ENCODE measurements around the gene DOHH. TPM values are rescaled to one million over a fixed set of nuclear protein-coding genes. Genes with fewer than 3 reads are reported as not detected.

The DOHH gene
- polyA plus RNA-seq, 2 of the 4 experiments (the other 2 are of a cell fraction): 4.6 to 13.3 TPM

- Histone ChIP-seq H3K27ac (no peak overlapping the region), H3K4me2 (no peak overlapping the region), H3K4me1 (no peaks in the 10 kb centered on the region), H3K4me3 (no peak overlapping the region), H3K9me3 (no peaks in the 10 kb centered on the region)
- TF ChIP-seq SMC3 (IDR thresholded peaks at IDR 0.05) (no peak), ATOH8 (CRISPR knock-in tag; IDR thresholded peaks at IDR 0.05; ENCODE audit: low read depth) (no peak), SREBF2 (IDR thresholded peaks at IDR 0.05) (no peak), PHF8 (IDR thresholded peaks at IDR 0.05; ENCODE audit: borderline replicate concordance, low read depth) (no peak), BCL3 (IDR thresholded peaks at IDR 0.05) (no peak), POLR2AphosphoS2 (conservative IDR thresholded peaks at IDR 0.05; ENCODE audit: low read length) (no peak), USF2 (IDR thresholded peaks at IDR 0.05) (no peak), HOXA7 (CRISPR knock-in tag; IDR thresholded peaks at IDR 0.05) (no peak), PBX3 (IDR thresholded peaks at IDR 0.05) (no peak), NR3C1 (IDR thresholded peaks at IDR 0.05) (no peak), NPAS2 (CRISPR knock-in tag; IDR thresholded peaks at IDR 0.05; ENCODE audit: borderline replicate concordance) (no peak), HES2 (IDR thresholded peaks at IDR 0.05) (no peak), RFX5 (IDR thresholded peaks at IDR 0.05) (no peak), CEBPB (IDR thresholded peaks at IDR 0.05) (no peak), TP53 (CRISPR knock-in tag; IDR thresholded peaks at IDR 0.05) (no peak), RARB (CRISPR knock-in tag; IDR thresholded peaks at IDR 0.05) (no peak), E2F6 (IDR thresholded peaks at IDR 0.05; ENCODE audit: borderline replicate concordance, low read depth) (no peak)
- 97% methylated on average over 21 of the region's 38 CpGs for WGBS (ENCODE audit: missing lambda C conversion rate)
- DNase-seq (ENCODE audit: low read depth in 1 of 2, low spot score in 1 of 2) (no peak), FAIRE-seq (no peak), ATAC-seq (no peak)
- ChIA-PET POLR2A (no interaction called here), CTCF (no interaction called here)
Observed at GRCh38 chr19:3534375-3535234, 34.1 kb upstream of the DOHH start.

- Histone ChIP-seq H3K9me3 (no peaks in the 10 kb centered on the region), H3K4me3 (no peak overlapping the region), H3K4me2 (no peak overlapping the region), H3K27ac (no peak overlapping the region), H3K4me1 (no peaks in the 10 kb centered on the region)
- no peak for FAIRE-seq
- no peak for ATAC-seq
- WGBS (ENCODE audit: missing lambda C conversion rate): 89% methylated on average over 8 of the region's 12 CpGs
- ChIA-PET CTCF (interaction anchor here (1.2 kb wide), 2 partner anchors 42 to 52 kb away, joined by 3 to 4 read pairs; no protein-coding TSS in a partner anchor), POLR2A (no interaction called here)
- no peak for TF ChIP-seq HES2 (IDR thresholded peaks at IDR 0.05)
- no peak for TF ChIP-seq NFE2L2 (conservative IDR thresholded peaks at IDR 0.05; ENCODE audit: low read length)
- no peak for TF ChIP-seq CBX2 (IDR thresholded peaks at IDR 0.05; ENCODE audit: borderline replicate concordance, low read depth)
- no peak for TF ChIP-seq E2F6 (IDR thresholded peaks at IDR 0.05; ENCODE audit: borderline replicate concordance, low read depth)
- TF ChIP-seq CHD4 (IDR thresholded peaks at IDR 0.05; ENCODE audit: borderline replicate concordance): no peak
- TF ChIP-seq FOXS1 (CRISPR knock-in tag; IDR thresholded peaks at IDR 0.05): no peak
- no peak for DNase-seq (ENCODE audit: low read depth in 1 of 2, low spot score in 1 of 2)
Observed at GRCh38 chr19:3533563-3534216, 33.2 kb upstream of the DOHH start.

Data from A549 (cell line).